ENCODE results near the gene ALDH5A1. TPM values are rescaled to one million over a fixed set of nuclear protein-coding genes. Genes with fewer than 3 reads are reported as not detected.

Gene ALDH5A1
- total RNA-seq, result 13.4 TPM

- ATAC-seq, result peak; percentile 84
Observed at GRCh38 chr6:24494821-24495795, at the start of gene ALDH5A1. ALDH5A1 (plus strand) TSS chr6:24494969; CDS start chr6:24494997, 28 bp downstream.

DNA sequence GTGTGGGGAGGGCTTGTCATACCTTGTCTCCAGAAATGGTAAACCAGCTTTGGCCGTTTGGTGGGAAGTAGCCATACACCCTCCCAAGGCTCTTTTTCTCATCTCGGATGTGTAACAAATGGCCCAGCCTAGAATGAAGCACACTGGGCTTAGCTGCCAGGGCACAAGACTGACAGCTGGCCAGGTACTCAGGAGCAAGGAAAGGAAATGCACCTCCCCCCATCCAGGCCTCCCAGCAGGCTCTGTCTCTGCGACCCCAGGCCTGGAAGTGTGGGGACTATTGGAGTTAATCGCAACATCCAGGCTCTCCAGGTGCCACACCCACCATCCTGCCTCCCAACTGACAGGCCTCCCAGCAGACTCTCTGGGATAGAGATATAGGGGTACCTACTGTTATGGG, 49.1 kb upstream of the ALDH5A1 start:
- ATAC-seq, result no peak

DNA sequence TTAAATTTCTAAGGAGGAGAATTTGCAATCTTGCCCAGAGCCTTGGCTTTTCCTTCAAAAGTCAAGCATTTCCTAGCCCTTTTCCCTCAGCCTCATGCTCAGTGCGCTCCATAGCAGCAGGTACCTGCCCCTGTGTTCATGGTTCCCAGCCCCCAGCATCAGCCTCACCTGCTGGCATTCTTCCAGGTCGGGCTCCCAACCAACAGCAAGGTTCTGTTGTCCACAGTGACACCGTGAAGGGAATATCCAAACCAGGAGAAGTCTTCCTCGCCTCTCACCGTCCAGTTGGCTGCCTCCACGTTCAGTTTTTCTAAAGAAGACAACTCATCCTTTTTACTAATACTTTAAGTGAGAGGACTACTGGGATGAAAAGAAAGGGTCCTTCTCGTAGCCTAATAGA, 48.1 kb upstream of the ALDH5A1 start:
- no peak for ATAC-seq

DNA sequence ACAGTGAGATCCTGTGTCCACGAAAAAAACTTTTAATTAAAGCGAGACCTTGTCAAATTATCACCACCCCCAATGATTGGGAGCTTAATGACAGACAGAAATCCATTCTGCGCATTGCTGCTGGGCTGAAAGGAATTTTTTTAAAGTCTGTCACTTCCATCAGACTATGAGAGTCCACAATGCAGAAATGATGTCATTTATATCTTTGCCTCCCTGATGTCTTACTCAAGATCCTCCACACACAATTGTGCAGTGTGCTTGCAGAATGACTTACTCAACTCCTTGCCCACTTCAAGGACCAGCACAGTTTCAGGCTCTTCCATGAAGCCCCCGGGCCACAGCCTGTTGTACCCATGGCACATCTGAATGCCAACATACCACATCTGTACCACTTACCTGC, 46.4 kb upstream of the ALDH5A1 start:
- ATAC-seq, result peak; percentile 15

DNA sequence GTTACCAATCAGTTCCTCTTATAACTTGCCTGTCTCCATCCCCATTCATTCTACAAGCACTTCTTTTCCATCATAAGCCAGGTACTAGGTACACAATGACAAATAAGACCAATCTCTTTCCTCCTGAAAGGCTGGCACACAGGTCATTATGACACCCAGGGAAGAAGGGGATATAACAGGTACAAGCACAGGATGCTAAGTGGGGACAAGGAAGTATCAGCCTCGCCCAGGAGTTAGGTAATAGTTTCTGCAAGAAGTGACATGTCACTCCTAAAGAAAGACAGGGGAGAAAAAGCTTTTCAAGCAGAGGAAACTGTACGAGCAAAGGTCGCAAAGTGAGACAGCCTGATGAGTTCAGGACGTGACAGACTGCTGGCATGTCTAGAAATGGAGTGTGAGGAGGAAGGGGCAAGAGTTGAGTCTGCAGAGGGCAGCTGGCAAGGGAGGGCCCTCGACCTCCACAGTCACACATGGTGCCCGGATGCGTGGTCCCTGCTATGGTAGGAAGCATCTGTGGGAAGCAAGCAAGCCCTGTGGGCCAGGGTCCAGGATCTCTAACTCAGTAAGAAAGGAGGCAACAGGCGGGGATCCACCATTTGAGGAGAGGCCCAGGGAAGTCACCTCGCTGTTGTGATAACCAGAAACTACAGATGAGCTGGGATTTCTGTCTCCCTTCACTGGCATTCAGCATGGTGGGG, 45.8 kb upstream of the ALDH5A1 start:
- ATAC-seq, result peak; percentile 93

- peak; percentile 28 for ATAC-seq
Observed at GRCh38 chr6:24451581-24452388, 43.0 kb upstream of the ALDH5A1 start.

DNA sequence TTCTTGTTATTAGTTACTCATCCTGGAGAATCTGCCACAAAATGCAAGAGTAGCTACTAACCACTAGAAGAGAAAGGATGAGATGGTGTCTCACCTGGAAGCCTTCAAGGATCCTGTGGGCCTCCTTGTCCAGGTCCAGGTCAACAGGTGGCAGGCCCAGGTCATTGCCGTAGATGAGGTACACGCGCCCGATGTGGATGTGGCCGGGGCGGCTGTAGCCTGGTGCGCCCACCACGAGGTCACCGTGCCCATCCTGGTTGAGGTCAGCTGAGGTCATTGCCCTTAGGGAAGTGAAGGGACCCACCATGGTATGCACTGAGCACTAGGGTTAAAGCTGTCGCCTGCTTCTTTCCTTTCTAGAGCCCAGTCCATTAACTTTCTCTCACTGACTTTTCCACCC, 40.8 kb upstream of the ALDH5A1 start:
- ATAC-seq, result no peak

- no peak for ATAC-seq
Observed at GRCh38 chr6:24454452-24454851, 40.3 kb upstream of the ALDH5A1 start.

- ATAC-seq, result no peak
Observed at GRCh38 chr6:24455061-24455460, 39.7 kb upstream of the ALDH5A1 start.

- ATAC-seq, result peak; percentile 95
Observed at GRCh38 chr6:24458134-24458533, 36.6 kb upstream of the ALDH5A1 start.

- ATAC-seq, result peak; percentile 49
Observed at GRCh38 chr6:24458941-24459340, 35.8 kb upstream of the ALDH5A1 start.

GRCh38 chr6:24460966-24461365, 33.8 kb upstream of the ALDH5A1 start:
- peak; percentile 55 for ATAC-seq

- ATAC-seq, result peak; percentile 31
Observed at GRCh38 chr6:24464253-24465038, 30.3 kb upstream of the ALDH5A1 start.

DNA sequence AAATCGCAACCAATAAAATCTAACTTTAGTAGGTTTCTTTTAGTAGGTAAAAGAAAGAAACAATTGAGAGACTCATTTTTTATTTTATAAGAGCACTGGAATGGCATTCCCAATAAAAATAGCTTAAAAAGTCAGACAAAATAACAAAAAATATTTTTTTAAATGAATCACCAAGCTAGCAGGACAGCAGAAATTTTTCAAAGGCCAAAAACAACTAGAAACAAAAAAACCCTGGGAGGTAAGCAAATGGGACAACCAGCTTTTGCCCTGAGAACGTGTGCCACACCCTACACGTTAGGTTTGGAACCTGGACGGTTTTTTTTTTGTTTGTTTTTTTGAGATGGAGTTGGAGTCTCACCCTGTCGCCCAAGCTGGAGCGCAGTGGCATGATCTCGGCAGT, 25.0 kb upstream of the ALDH5A1 start:
- no peak for ATAC-seq

DNA sequence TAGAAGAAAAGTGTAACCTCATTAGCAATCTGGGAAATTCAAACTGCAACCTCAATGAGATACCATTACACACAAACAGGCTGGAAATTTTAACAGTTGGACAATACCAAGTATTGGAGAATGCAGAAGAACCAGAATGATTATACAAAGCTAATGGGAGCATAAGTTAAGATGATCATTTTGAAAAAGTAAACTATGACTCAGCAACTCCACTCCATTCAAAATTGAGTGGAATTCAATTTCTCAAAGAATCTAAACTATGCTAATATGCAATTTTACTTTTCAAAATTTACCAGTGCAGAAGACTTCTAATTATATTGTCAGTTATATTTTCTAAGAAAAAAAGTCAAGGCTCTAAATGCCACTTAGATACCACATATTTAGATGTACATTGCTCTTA, 22.6 kb upstream of the ALDH5A1 start:
- peak; percentile 69 for ATAC-seq

DNA sequence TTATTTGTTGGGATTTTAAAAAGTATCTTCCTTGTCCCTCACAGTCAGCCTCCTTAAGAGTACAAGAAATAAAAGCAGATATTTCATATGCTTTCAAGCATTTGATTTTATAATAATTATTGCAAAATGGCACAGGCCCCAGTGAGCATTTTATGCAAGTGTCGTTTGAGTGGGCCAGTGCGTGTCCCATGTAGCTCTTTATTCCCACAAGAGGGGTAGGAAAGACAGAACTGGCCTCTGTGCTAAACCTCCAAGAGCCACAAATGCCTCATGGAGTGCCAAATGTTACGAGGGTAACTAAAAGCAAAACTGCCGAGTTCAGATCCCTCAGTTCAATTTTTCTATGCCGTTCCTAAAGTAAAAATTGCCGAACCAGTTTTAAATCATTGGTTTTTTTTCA, 18.1 kb upstream of the ALDH5A1 start:
- ATAC-seq, result no peak

GRCh38 chr6:24477070-24477469, 17.7 kb upstream of the ALDH5A1 start:
- ATAC-seq, result no peak

- no peak for ATAC-seq
Observed at GRCh38 chr6:24478903-24479302, 15.9 kb upstream of the ALDH5A1 start.

GRCh38 chr6:24480705-24481104, 14.1 kb upstream of the ALDH5A1 start:
- no peak for ATAC-seq

GRCh38 chr6:24481449-24481848, 13.3 kb upstream of the ALDH5A1 start:
- ATAC-seq, result no peak

DNA sequence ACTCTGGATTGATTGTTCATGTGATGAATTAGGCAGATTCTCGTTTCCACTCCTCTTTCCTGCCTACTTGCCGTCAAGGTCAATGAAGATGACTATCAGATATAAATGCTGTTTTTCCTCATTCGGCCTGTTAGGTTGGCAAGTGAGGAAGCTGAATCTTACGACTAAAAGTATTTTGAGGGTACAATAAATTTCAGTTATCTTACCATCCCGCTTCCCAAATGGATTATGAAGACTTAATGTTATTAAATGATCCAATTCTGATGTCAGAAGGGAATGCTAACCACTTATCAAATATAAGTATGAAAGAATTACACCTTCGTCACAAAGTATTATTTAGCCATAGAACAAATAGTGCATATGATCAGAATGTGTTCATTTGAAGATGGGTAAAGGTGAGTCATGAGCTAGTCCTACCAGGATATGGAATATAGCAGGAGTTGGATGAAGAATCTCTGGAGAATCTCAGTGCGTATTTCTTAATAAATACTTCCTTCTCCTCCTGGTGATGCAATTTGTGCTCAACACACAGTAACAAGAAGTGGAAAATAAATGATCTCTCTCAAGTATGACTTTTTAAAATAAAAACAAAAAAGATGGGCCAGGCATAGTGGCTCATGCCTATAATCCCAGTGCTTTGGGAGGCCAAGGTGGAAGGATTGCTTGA, 10.0 kb upstream of the ALDH5A1 start:
- ATAC-seq, result peak; percentile 51
